MCF 10A (cell line): ENCODE measurements around the gene APC2. TPM values are rescaled to one million over a fixed set of nuclear protein-coding genes. Genes with fewer than 3 reads are reported as not detected.

Source experiments
- BruUV-seq: library from RNA; stranded (reverse); fragments of 400-500 nt; replicated peaks from 2 replicates; lab custom pipeline; 2021; lab: Mats Ljungman, UMichigan
- CTCF ChIA-PET: fragments of 300-600 bp; sonication (Branson Sonifier 250); formaldehyde crosslinking; extraction: SDS; loops from one replicate; lab custom pipeline; 2021; ENCODE audit warnings: antibody characterized with exemption, inconsistent platforms; lab: Yijun Ruan, JAX
- POLR2A ChIA-PET: fragments of 300-600, 350-650 bp; sonication (Branson Sonifier 250); formaldehyde crosslinking; extraction: SDS; loops from one replicate; lab custom pipeline; 2020; ENCODE audit warnings: antibody characterized with exemption, inconsistent platforms; lab: Yijun Ruan, JAX
- DNase-seq: peaks from one replicate; pipeline ENCODE4 v3.0.0-alpha.2; 2018; ENCODE audit not compliant: unreplicated experiment
- H3K27ac Mint-ChIP-seq: one replicate; pipeline ENCODE4 v1.8.0; 2022; ENCODE audit warnings: mild to moderate bottlenecking, low read depth, mixed read lengths; ENCODE audit not compliant: unreplicated experiment
- H3K27me3 Mint-ChIP-seq: one replicate; pipeline ENCODE4 v1.8.0; 2022; ENCODE audit warnings: mixed read lengths; ENCODE audit not compliant: insufficient read depth, unreplicated experiment
- H3K36me3 Mint-ChIP-seq: one replicate; pipeline ENCODE4 v1.8.0; 2022; ENCODE audit warnings: mild to moderate bottlenecking, moderate library complexity, mixed read lengths; ENCODE audit not compliant: insufficient read depth, unreplicated experiment
- H3K4me1 Mint-ChIP-seq: one replicate; pipeline ENCODE4 v1.8.0; 2022; ENCODE audit warnings: mixed read lengths; ENCODE audit not compliant: insufficient read depth, unreplicated experiment
- H3K4me3 Mint-ChIP-seq: one replicate; pipeline ENCODE4 v1.8.0; 2022; ENCODE audit warnings: mild to moderate bottlenecking, moderate library complexity, mixed read lengths; ENCODE audit not compliant: unreplicated experiment
- H3K9me3 Mint-ChIP-seq: one replicate; pipeline ENCODE4 v1.8.0; 2022; ENCODE audit warnings: mixed read lengths; ENCODE audit not compliant: unreplicated experiment
- CTCF ChIP-seq: fragments of 200-600 bp; IDR thresholded peaks from one replicate; pipeline ENCODE4 v1.8.0; 2022; ENCODE audit warnings: antibody characterized with exemption, mild to moderate bottlenecking; ENCODE audit not compliant: unreplicated experiment
- intact Hi-C: fragments of 100-400 bp; cut with micrococcal nuclease; formaldehyde crosslinking; loops from 2 replicates; pipeline ENCODE4 v1.14.1; 2022
- total RNA-seq: library from RNA; stranded (reverse); gene quantifications from 2 replicates; pipeline ENCODE4 v1.2.3, GENCODE V29; 2022

The APC2 gene
- total RNA-seq, 1 experiment from 2014 or later: 0.23 TPM

- Mint-ChIP-seq H3K27ac (no peak overlapping the region), H3K4me1 (peaks cover 7% of the 10 kb centered on the region), H3K27me3 (no peaks in the 10 kb centered on the region), H3K36me3 (no peaks in the 10 kb centered on the region), H3K9me3 (no peaks in the 10 kb centered on the region), H3K4me3 (no peak overlapping the region)
- DNase-seq: no peak
- intact Hi-C loops: no loop called here
- TF ChIP-seq CTCF: no peak
- BruUV-seq: no TSS peak
- ChIA-PET POLR2A (no interaction called here), CTCF (no interaction called here)
Observed at GRCh38 chr19:1495051-1495798, 45.3 kb downstream of the APC2 start.

- CTCF ChIA-PET: no interaction called here
- POLR2A ChIA-PET: no interaction called here
- intact Hi-C loops: no loop called here
- no peak overlapping the region for H3K4me3 Mint-ChIP-seq
- H3K27me3 Mint-ChIP-seq: no peaks in the 10 kb centered on the region
- no peak for DNase-seq
- H3K27ac Mint-ChIP-seq: no peak overlapping the region
- no peak for TF ChIP-seq CTCF
- no TSS peak for BruUV-seq
- no peaks in the 10 kb centered on the region for H3K36me3 Mint-ChIP-seq
- peaks cover 7% of the 10 kb centered on the region for H3K4me1 Mint-ChIP-seq
- no peaks in the 10 kb centered on the region for H3K9me3 Mint-ChIP-seq
Observed at GRCh38 chr19:1495799-1496713, 46.1 kb downstream of the APC2 start.

- H3K27ac Mint-ChIP-seq: no peak overlapping the region
- H3K4me3 Mint-ChIP-seq: no peak overlapping the region
- no peak for DNase-seq
- POLR2A ChIA-PET: no interaction called here
- H3K9me3 Mint-ChIP-seq: no peaks in the 10 kb centered on the region
- H3K36me3 Mint-ChIP-seq: no peaks in the 10 kb centered on the region
- CTCF ChIA-PET: no interaction called here
- H3K27me3 Mint-ChIP-seq: no peaks in the 10 kb centered on the region
- no peak for TF ChIP-seq CTCF
- BruUV-seq: no TSS peak
- peaks cover 3% of the 10 kb centered on the region for H3K4me1 Mint-ChIP-seq
- intact Hi-C loops: no loop called here
Observed at GRCh38 chr19:1496714-1497577, 47.0 kb downstream of the APC2 start.
